HG03520 (cell line): ENCODE data around the gene ZDHHC14.
A peak's percentile ranks its signal among the peaks of the same experiment; 100 is the strongest.

Experiments used
- ATAC-seq: cut with Tn5 transposase; IDR thresholded peaks from one replicate; pipeline ENCODE4 v1.9.1; 2021; ENCODE audit warnings: mild to moderate bottlenecking, moderate library complexity; ENCODE audit not compliant: unreplicated experiment

Gene ZDHHC14

GRCh38 chr6:157513619-157514485 lies 132.9 kb downstream of the ZDHHC14 start:
- ATAC-seq: no peak

DNA sequence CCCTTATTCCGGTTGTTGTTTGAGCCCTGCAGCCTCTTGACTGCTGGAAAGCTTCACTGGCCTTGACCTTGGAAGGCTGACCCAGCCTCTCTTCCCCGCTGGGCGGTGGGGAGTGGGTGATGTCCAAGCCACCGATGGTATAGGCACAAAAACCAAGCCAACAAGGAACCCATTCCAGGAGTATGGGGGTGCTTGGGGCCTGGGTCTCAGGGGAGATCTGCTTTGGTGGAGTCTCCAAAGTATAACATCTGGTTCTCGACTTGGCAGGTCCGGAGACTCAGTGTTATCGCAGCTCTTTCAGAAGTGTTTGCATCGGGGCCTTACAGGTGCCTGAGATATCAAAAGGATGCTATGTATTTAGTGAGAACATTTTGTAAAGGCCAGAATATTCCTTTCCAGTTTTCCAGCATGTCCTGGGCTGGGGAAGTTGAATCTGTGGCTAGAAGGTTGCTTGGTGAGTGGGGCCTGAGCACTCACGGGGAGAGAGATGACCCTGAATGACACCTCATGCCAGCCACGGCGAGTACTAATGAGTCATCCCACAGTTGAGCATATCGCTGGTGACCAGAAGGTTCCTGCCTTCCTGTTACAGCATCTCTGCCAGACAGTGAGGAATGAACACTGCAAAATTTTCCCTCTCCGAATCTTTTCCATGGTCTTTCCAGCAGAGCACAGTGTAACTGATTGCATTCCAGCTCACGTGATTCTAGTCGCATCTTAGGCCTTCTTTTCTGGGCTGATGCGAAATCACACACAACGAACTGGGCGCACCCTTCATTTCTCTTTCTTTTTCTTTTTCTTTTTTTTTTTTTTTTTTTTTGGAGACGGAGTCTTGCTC lies 133.9 kb downstream of the ZDHHC14 start:
- no peak for ATAC-seq

DNA sequence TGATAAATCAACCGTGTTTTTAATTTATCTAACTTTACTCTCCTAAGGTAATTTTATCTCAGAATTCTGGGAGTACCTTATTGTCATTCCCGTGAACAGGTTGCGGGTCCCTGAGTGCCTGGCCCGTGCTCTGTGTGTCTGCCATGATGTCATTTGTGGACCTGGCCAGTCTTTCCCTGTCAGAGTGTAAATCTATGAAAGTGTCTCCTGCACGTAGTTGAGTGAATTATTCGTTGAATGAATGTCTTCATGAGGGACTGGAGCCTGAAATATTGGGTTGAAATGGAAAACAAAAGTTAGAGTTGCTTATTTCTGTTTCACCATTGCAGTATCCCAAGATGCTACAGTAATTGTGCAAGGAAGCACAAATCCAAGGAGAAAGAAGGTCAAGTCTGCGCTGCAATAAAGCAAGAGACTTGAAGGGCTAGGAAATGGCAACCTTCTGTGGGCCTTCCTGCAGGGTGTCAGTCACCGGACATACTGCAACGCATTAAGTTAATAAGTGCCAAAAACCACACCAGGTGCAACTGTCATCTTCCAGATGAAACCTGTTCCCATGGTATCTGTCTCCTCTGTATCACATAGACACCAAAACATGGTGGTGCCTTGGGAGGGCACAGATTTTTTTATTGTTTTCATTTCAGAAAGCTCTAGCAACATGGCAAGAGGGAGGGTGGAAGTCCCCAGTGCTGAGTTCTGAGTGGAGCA lies 135.5 kb downstream of the ZDHHC14 start:
- ATAC-seq: no peak

- no peak for ATAC-seq
These were observed 136.8 kb downstream of the ZDHHC14 start for GRCh38 chr6:157517601-157518359.

- ATAC-seq: no peak
These were observed 137.6 kb downstream of the ZDHHC14 start for GRCh38 chr6:157518397-157519250.

GRCh38 chr6:157519255-157520116 lies 138.5 kb downstream of the ZDHHC14 start:
- no peak for ATAC-seq

GRCh38 chr6:157520117-157520406 lies 139.1 kb downstream of the ZDHHC14 start:
- no peak for ATAC-seq

DNA sequence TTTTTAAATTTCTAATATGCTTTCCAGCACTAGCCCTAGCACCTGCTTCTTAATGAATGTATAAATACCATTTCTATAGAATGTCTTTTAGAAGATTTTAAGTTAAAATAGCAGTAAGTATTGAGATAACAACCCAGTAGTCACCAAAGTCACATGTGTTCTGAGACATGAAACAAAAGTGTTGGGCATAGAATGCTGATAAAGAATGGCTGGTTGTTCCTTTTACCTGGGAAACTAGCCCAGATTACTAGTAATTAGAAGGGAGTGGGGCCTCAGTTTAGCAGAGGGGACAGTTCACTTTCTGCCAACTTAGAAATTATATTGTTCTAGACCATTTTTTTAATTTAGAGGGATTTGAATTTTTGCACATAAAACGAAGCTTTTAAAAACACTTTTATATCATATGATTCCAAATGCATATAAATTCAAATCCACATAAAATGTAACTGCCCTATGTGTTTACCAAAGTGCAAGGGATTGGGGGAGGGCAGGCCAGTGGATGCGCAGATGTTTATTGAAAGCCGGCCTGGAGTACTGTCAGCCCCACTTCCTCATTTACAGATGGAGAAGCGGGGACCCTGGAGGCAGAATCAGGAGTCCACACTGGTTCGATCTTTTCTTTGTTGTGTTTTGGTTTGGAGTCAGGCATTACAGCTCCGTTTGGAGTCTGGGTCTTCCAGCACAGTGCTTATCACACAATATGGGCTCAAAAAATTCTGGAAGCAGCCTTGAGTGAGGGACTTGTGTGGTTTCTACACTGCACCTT lies 139.8 kb downstream of the ZDHHC14 start:
- ATAC-seq: no peak

DNA sequence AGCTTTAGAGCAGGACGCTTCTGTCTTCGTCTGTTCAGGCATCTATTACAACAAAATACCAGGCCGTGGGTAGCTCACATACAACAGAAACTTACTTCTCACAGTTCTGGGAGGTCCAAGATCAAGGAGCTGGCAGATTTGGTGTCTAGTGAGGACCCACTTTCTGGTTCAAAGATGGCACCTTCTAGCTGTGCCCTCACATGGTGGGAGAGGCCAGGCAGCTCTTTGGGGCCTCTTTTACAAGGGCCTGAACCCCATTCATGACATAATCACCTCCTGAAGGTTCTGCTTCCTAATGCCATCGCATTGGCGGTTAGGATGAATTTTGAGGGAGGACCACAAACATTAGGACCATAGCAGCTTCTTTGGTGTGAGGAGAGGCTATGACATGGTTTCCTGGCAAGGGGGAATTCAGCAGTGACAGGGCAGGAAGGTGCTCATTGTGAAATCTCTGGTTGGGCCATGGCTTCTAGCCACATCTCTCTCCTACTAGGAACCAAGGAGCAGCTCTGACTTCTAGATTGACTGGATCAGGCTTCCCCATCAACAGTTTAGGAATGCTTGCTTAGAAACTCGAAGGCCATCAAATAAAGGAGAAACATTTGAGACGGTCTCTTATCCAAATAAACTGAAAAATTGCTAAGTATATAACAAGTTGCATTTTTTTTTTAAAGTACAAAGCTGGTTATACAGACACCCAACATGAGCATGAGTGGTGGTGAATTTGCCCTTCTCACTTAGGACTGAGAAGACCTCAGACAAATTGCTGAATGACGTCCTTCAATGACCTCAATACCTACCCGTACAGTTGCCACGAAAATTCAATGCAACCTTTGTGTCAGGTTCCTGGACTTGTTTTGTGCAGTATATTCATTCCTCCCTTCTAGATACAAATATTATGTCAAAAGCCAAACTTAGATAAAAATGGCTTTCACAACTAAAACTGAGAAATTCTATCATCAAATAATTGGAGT lies 140.7 kb downstream of the ZDHHC14 start:
- ATAC-seq: no peak

GRCh38 chr6:157522472-157522871 lies 141.5 kb downstream of the ZDHHC14 start:
- ATAC-seq: no peak

DNA sequence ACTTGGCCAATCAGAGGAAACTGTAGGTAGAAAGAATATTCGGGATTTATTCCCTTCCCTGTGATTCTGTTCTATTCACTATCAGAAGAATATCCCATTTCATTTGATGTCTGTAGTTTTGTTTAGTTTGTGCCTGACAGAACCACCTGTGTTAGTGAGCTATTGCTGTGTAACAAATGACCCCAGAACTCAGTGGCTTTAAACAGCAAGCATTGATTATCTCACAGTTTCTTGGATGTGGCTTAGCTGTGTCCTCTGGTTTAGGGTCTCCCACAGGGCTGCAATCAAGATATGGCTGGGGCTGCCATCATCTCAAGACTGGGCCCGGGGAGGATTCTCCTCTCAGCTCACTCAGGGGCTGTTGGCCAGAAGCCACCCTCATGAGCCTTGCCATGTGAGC lies 143.7 kb downstream of the ZDHHC14 start:
- no peak for ATAC-seq

- ATAC-seq: no peak
These were observed 144.4 kb downstream of the ZDHHC14 start for GRCh38 chr6:157525292-157525889.

DNA sequence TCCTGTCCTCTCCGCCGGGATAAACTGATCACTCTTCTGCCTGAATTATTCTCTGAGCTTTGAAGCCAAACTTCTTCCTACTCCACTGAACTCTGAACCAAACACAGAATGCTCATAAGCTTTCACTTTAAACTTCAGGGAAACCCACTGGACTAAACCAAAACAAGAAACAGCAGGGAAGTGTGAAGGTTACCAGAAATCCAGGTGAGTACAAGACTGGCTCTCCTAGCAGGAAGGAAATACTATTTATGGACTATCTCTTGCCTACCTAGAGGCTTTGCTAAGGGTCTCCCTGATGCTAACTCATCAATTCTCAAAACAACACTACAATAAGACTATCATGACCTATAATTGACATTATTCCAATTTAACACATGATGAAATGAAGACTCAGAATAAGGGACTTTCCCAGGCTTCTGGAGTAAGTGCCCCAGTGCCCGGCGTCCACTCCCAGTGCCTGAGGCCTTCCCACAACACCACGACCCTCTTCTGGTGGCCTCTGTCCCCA lies 145.0 kb downstream of the ZDHHC14 start:
- ATAC-seq: no peak

DNA sequence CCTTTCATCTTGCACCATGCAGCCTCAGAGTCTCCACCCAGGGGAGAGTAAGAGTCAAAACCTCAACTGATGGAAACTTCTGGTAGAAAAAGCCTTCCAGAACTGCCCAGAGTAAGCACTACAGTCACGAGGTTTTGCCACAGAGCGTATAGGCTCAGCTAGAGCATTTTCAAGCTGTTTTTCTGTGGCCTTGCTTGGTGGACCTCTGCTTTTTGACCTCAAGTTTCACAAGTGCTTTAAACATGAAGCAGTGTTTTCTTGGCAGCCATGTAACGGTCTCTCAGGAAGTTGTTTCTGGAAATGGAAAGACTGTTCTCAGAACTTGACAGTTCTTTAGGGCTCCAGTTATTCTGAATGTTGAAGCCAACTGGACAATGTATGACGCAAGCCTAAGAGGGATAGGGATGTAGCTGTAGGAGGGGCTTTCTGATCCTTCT lies 146.5 kb downstream of the ZDHHC14 start:
- peak; percentile 53 for ATAC-seq

GRCh38 chr6:157528931-157529653 lies 148.1 kb downstream of the ZDHHC14 start:
- ATAC-seq: no peak

DNA sequence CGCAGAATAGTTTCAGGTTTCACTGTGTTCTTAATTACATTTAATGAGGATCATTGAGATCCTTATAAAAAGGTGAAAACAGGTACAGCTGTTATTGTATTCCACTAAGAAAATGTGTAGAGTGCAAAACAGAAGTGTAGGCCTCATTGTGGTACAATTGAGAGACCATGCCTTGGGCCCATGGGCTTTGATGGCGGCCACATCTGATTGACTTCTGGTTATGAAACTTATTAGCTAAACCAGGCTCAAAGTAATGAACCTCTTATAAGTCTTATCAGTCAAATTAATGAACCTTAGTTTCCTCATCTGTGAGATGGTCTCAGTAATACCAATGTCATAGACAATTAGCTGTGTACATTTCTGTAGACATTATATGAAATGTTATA lies 148.7 kb downstream of the ZDHHC14 start:
- no peak for ATAC-seq
